GM12878 (cell line): ENCODE results near the gene SURF2. TPM values are rescaled to one million over a fixed set of nuclear protein-coding genes. Genes with fewer than 3 reads are reported as not detected.

Source experiments
- ATAC-seq: fragments of 200-7000 bp; cut with Tn5 transposase; 3 replicates; pipeline ENCODE4 v1.9.1; 2020; ENCODE audit warnings: mild to moderate bottlenecking, moderate library complexity
- BruUV-seq: library from RNA; stranded (reverse); fragments of 400-500 nt; replicated peaks from 2 replicates; lab custom pipeline; 2021; lab: Mats Ljungman, UMichigan
- CTCF ChIA-PET: fragments of 300-600 bp; sonication (Branson Sonifier 250); formaldehyde crosslinking; extraction: SDS; loops from one replicate; lab custom pipeline; 2021; ENCODE audit warnings: inconsistent platforms; lab: Yijun Ruan, JAX
- POLR2A ChIA-PET: fragments of 350-600 bp; formaldehyde crosslinking; extraction: SDS; loops from one replicate; lab custom pipeline; 2021; ENCODE audit warnings: inconsistent platforms; lab: Charles Lee
- RAD21 ChIA-PET: fragments of 300-600 bp; sonication (Branson Sonifier 250); formaldehyde crosslinking; loops from one replicate; lab custom pipeline; 2023; ENCODE audit warnings: antibody characterized with exemption; ENCODE audit not compliant: unreplicated experiment; lab: Charles Lee
- SMC1A ChIA-PET: fragments of 300-600 bp; sonication (Branson Sonifier 250); formaldehyde crosslinking; loops from one replicate; lab custom pipeline; 2023; ENCODE audit not compliant: unreplicated experiment, uncharacterized antibody; lab: Charles Lee
- DNase-seq: peaks from one replicate; pipeline ENCODE4 v3.0.0-alpha.2; 2011; ENCODE audit warnings: low read depth, low spot score
- FAIRE-seq: peaks from 3 replicates; lab custom pipeline; 2011; peaks lifted over from hg19 to GRCh38; lab: Jason Lieb, UNC
- H2AFZ ChIP-seq: 2 replicates; pipeline ENCODE4 v1.6.0; 2011; ENCODE audit warnings: low read depth, low read length, control low read depth; ENCODE audit not compliant: control insufficient read depth
- H3K27ac ChIP-seq: 2 replicates; pipeline ENCODE4 v1.5.1; 2011; ENCODE audit warnings: control low read depth; ENCODE audit not compliant: control insufficient read depth, insufficient read depth
- H3K27me3 ChIP-seq, 2 experiments: replicated peaks in 1 of 2; 2 replicates each; pipeline versions ENCODE4 v1.6.0 to v1.6.1; 2011; ENCODE audit warnings: low read length in 1 of 2; ENCODE audit not compliant: control insufficient read depth in 2 of 2, insufficient read depth in 2 of 2
- H3K36me3 ChIP-seq, 2 experiments: 2 replicates each; pipeline ENCODE4 v1.5.1; 2011; ENCODE audit warnings: low read length in 1 of 2; ENCODE audit not compliant: control insufficient read depth in 2 of 2, insufficient read depth in 2 of 2
- H3K4me1 ChIP-seq: 2 replicates; pipeline ENCODE4 v1.6.1; 2011; ENCODE audit warnings: mild to moderate bottlenecking, low read length, moderate library complexity, mixed read lengths; ENCODE audit not compliant: control insufficient read depth, insufficient read depth
- H3K4me2 ChIP-seq: 2 replicates; pipeline ENCODE4 v1.6.0; 2011; ENCODE audit warnings: control low read depth; ENCODE audit not compliant: control insufficient read depth, insufficient read depth
- H3K4me3 ChIP-seq: fragments of 200-600 bp; sonication (generic); 2 replicates; pipeline ENCODE4 v1.5.1; 2016
- H3K79me2 ChIP-seq: 2 replicates; pipeline ENCODE4 v1.6.0; 2011; ENCODE audit warnings: low read length; ENCODE audit not compliant: control insufficient read depth, insufficient read depth
- H3K9ac ChIP-seq: 2 replicates; pipeline ENCODE4 v1.8.0; 2011; ENCODE audit warnings: low read length, control low read depth, mixed read lengths; ENCODE audit not compliant: control insufficient read depth, insufficient read depth
- H3K9me3 ChIP-seq: replicated peaks from 3 replicates; pipeline ENCODE4 v1.5.1; 2011; ENCODE audit warnings: mild to moderate bottlenecking, low read length; ENCODE audit not compliant: control insufficient read depth, insufficient read depth
- H4K20me1 ChIP-seq: 2 replicates; pipeline ENCODE4 v1.6.0; 2011; ENCODE audit not compliant: control insufficient read depth, insufficient read depth
- CHD2 ChIP-seq: IDR thresholded peaks from 2 replicates; pipeline ENCODE4 v1.6.1; 2011; ENCODE audit warnings: low read depth, low read length, improper control_type of control experiment, borderline replicate concordance
- FOS ChIP-seq: IDR thresholded peaks from 3 replicates; pipeline ENCODE4 v1.6.1; 2011; ENCODE audit warnings: borderline replicate concordance; ENCODE audit not compliant: insufficient read length; ENCODE audit errors: extremely low read depth
- FOXM1 ChIP-seq: IDR thresholded peaks from 2 replicates; pipeline ENCODE4 v1.6.1; 2012; ENCODE audit warnings: low read depth, mild to moderate bottlenecking, inconsistent platforms, low read length, moderate library complexity
- HCFC1 ChIP-seq: fragments of 150-350 bp; IDR thresholded peaks from 2 replicates; pipeline ENCODE4 v1.6.1; 2014; ENCODE audit warnings: low read length
- MEF2A ChIP-seq: IDR thresholded peaks from 2 replicates; pipeline ENCODE4 v1.6.1; 2011; ENCODE audit warnings: low read depth, mild to moderate bottlenecking, low read length, moderate library complexity; ENCODE audit not compliant: insufficient read depth
- MEF2B ChIP-seq: fragments of 450-650 bp; IDR thresholded peaks from 2 replicates; pipeline ENCODE4 v1.6.1; 2018; ENCODE audit warnings: mild to moderate bottlenecking, moderate library complexity; ENCODE audit not compliant: partially characterized antibody, poor library complexity, severe bottlenecking
- MYB ChIP-seq: fragments of 150-350 bp; IDR thresholded peaks from 2 replicates; pipeline ENCODE4 v1.6.1; 2014; ENCODE audit warnings: mild to moderate bottlenecking, low read depth, low read length, borderline replicate concordance
- NRF1 ChIP-seq: conservative IDR thresholded peaks from 2 replicates; pipeline ENCODE4 v1.6.1; 2011; ENCODE audit warnings: mild to moderate bottlenecking, low read depth, low read length, improper control_type of control experiment
- PML ChIP-seq: IDR thresholded peaks from 2 replicates; pipeline ENCODE4 v1.6.1; 2012; ENCODE audit warnings: low read length, inconsistent platforms
- STAT1 ChIP-seq: fragments of 450-650 bp; conservative IDR thresholded peaks from 2 replicates; pipeline ENCODE4 v1.6.1; 2014; ENCODE audit warnings: antibody characterized with exemption, mild to moderate bottlenecking
- TCF12 ChIP-seq: IDR thresholded peaks from 2 replicates; pipeline ENCODE4 v1.6.1; 2011; ENCODE audit warnings: low read depth, mild to moderate bottlenecking, low read length
- WGBS: methylation state at CpG from one replicate; pipeline ENCODE4 v1.1.6; 2016; ENCODE audit warnings: low lambda C conversion rate; ENCODE audit not compliant: insufficient replicate concordance, insufficient coverage; ENCODE audit errors: missing lambda C conversion rate; 5-methylcytosine and 5-hydroxymethylcytosine counted together
- in situ Hi-C: fragments of 300-500 bp; cut with MboI; formaldehyde crosslinking; loops from 9 replicates; pipeline ENCODE4 v1.14.3; 2018; ENCODE audit warnings: mixed read lengths
- intact Hi-C: fragments of 100-400 bp; cut with micrococcal nuclease; formaldehyde crosslinking; loops from one replicate; pipeline ENCODE4 v1.14.2; 2022; ENCODE audit not compliant: unreplicated experiment
- polyA plus RNA-seq, 11 experiments: library from polyadenylated mRNA; depleted of rRNA in 4 of 11; unstranded in 6 of 11; stranded (reverse) in 5 of 11; fragments of >200 nt; fragmentation: Nextera tagmentation in 4 of 11; fragmentation: Illumina TruSeq in 1 of 11; extraction: Ambion mirVana in 4 of 11; extraction: Trizol in 1 of 11; gene quantifications; 1 replicate in 1 of 11; 2 replicates in 10 of 11; pipeline versions ENCODE4 v1.2.1 to v1.2.3, GENCODE V29; 2011 to 2016; ENCODE audit warnings: inconsistent platforms in 2 of 11, missing spikeins in 2 of 11, low read depth in 1 of 11
- total RNA-seq, 4 experiments: library from RNA; depleted of rRNA in 3 of 4; stranded (reverse); fragments of >200 nt in 3 of 4; fragmentation: Illumina TruSeq in 1 of 4; extraction: Trizol in 1 of 4; gene quantifications; 2 replicates each; pipeline versions ENCODE4 v1.2.1 to v1.2.3, GENCODE V29; 2013 to 2021

Gene SURF2
- total and polyA plus RNA-seq, 10 of the 15 experiments (the other 5 are each of a cell fraction or from before 2014, with no cell fraction given), result 4.0 to 41.7 (median 20.8) TPM

DNA sequence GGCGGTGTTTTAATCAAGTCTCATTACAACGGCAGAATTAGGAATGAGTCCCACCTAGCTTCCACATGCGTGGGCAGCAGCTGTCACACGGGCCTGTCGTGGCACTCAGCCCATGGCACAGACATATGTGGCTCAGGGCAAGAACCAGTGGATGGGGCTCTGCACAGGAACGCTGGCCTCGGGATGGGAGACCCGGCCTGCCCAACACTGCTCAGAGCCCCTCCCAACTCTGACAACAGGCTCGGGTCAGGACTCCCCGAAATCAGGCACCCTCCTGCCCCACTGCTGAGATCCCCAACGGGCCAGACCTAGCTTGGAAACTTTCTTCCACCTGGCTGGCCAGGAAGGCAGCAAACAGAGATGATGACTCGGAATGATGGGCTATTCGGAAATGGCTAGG lies 15.4 kb upstream of the SURF2 start:
- RAD21 ChIA-PET, result no interaction called here
- 88% methylated on average over 13 of the region's 13 CpGs for WGBS
- Histone ChIP-seq H3K4me2 (no peak overlapping the region), H3K27me3 (no peaks in the 10 kb centered on the region), H4K20me1 (no peaks in the 10 kb centered on the region), H2AFZ (no peak overlapping the region), H3K36me3 (peaks cover 10 to 23% of the 10 kb centered on the region in 2 experiments), H3K4me1 (peaks cover 15% of the 10 kb centered on the region), H3K27ac (no peak overlapping the region), H3K79me2 (peaks cover 8% of the 10 kb centered on the region), H3K9me3 (no peaks in the 10 kb centered on the region), H3K9ac (no peak overlapping the region), H3K4me3 (no peak overlapping the region)
- DNase-seq, result no peak
- BruUV-seq, result no TSS peak
- in situ Hi-C loops, result no loop called here
- POLR2A ChIA-PET, result no interaction called here
- CTCF ChIA-PET, result interaction anchor here (0.6 kb wide), 2 partner anchors 58 to 136 kb away, joined by 3 to 4 read pairs; no protein-coding TSS in a partner anchor
- no peak for TF ChIP-seq FOXM1
- no peak for TF ChIP-seq FOS
- TF ChIP-seq CHD2, result no peak
- no peak for TF ChIP-seq NRF1
- no peak for TF ChIP-seq MEF2B
- TF ChIP-seq TCF12, result no peak
- no peak for TF ChIP-seq HCFC1
- no peak for TF ChIP-seq PML
- no peak for TF ChIP-seq STAT1
- TF ChIP-seq MEF2A, result no peak
- no peak for TF ChIP-seq MYB
- FAIRE-seq, result no peak
- SMC1A ChIA-PET, result no interaction called here
- intact Hi-C loops, result no loop called here
- ATAC-seq, result no peak
